ENCODE results near the gene IQSEC1.

- TF ChIP-seq CTCF (IDR thresholded peaks at IDR 0.05 in 2 of 3, conservative IDR thresholded peaks at IDR 0.05 in 1 of 3; ENCODE audit: insufficient read depth in 2 of 3, low read depth in 1 of 3, low read length in 3 of 3) (no peak), MTF1 (CRISPR knock-in tag; IDR thresholded peaks at IDR 0.05; ENCODE audit: borderline replicate concordance) (no peak), EP300 (IDR thresholded peaks at IDR 0.05; ENCODE audit: low read length) (no peak), CREB5 (CRISPR knock-in tag; IDR thresholded peaks at IDR 0.05) (no peak), ZNF518B (CRISPR knock-in tag; IDR thresholded peaks at IDR 0.05) (no peak), ELK1 (CRISPR knock-in tag; IDR thresholded peaks at IDR 0.05) (no peak)
Observed at GRCh38 chr3:12986031-12986430, 87.2 kb downstream of the IQSEC1 start.
